Mesendoderm (in vitro differentiated cells): ENCODE data around the gene ZFTA.

ENCODE experiments used
- DNase-seq: peaks from one replicate; pipeline ENCODE4 v3.0.0; 2013
- H2AK5ac ChIP-seq: 2 replicates; pipeline ENCODE4 v1.6.1; 2013; ENCODE audit warnings: low read length, inconsistent platforms
- H2BK120ac ChIP-seq: 2 replicates; pipeline ENCODE4 v1.6.1; 2013; ENCODE audit warnings: low read depth, mild to moderate bottlenecking, low read length, moderate library complexity, mixed read lengths
- H2BK15ac ChIP-seq: replicated peaks from 2 replicates; pipeline ENCODE4 v1.6.1; 2013; ENCODE audit warnings: low read depth, mild to moderate bottlenecking, moderate library complexity
- H2BK5ac ChIP-seq: 2 replicates; pipeline ENCODE4 v1.6.1; 2013; ENCODE audit warnings: low read length, inconsistent platforms
- H3K18ac ChIP-seq: 2 replicates; pipeline ENCODE4 v1.6.1; 2013; ENCODE audit warnings: mild to moderate bottlenecking, low read length, mixed read lengths
- H3K23ac ChIP-seq: one replicate; pipeline ENCODE4 v1.6.1; 2013; ENCODE audit warnings: low read length
- H3K27ac ChIP-seq: 2 replicates; pipeline ENCODE4 v1.5.1; 2013; ENCODE audit warnings: low read depth, mild to moderate bottlenecking, inconsistent platforms, low read length, moderate library complexity
- H3K27me3 ChIP-seq: 2 replicates; pipeline ENCODE4 v1.6.1; 2013; ENCODE audit warnings: low read length, control low read depth, mild to moderate bottlenecking, inconsistent platforms; ENCODE audit not compliant: insufficient read depth, poor library complexity
- H3K36me3 ChIP-seq: 2 replicates; pipeline ENCODE4 v1.6.1; 2013; ENCODE audit warnings: low read length, inconsistent platforms; ENCODE audit not compliant: control insufficient read depth, insufficient read depth
- H3K4ac ChIP-seq: one replicate; pipeline ENCODE4 v1.6.1; 2013; ENCODE audit warnings: low read depth, mild to moderate bottlenecking, low read length, moderate library complexity
- H3K4me1 ChIP-seq: 2 replicates; pipeline ENCODE4 v1.6.1; 2013; ENCODE audit warnings: low read depth, low read length, inconsistent platforms; ENCODE audit not compliant: control insufficient read depth
- H3K4me2 ChIP-seq: 2 replicates; pipeline ENCODE4 v1.6.1; 2013; ENCODE audit warnings: low read length
- H3K4me3 ChIP-seq: 2 replicates; pipeline ENCODE4 v1.5.1; 2013; ENCODE audit warnings: mild to moderate bottlenecking, low read length
- H3K56ac ChIP-seq: one replicate; pipeline ENCODE4 v1.6.1; 2013; ENCODE audit warnings: low read length
- H3K79me1 ChIP-seq: 2 replicates; pipeline ENCODE4 v1.6.1; 2013; ENCODE audit warnings: low read length, inconsistent platforms
- H3K79me2 ChIP-seq: 2 replicates; pipeline ENCODE4 v1.6.1; 2013; ENCODE audit warnings: mild to moderate bottlenecking, low read length; ENCODE audit not compliant: control insufficient read depth, insufficient read depth
- H3K9ac ChIP-seq: 2 replicates; pipeline ENCODE4 v1.6.1; 2013; ENCODE audit warnings: low read length, inconsistent platforms
- H4K5ac ChIP-seq: one replicate; pipeline ENCODE4 v1.6.1; 2013; ENCODE audit warnings: low read length
- H4K8ac ChIP-seq: one replicate; pipeline ENCODE4 v1.6.1; 2013; ENCODE audit warnings: low read depth, mild to moderate bottlenecking, control low read depth, low read length, moderate library complexity
- WGBS: extraction: QIAGEN DNeasy Blood & Tissue Kit; methylation state at CpG from one replicate; pipeline ENCODE4 v1.1.7; 2013; ENCODE audit warnings: low lambda C conversion rate, missing lambda C conversion rate; ENCODE audit not compliant: insufficient coverage; ENCODE audit errors: extremely low coverage; 5-methylcytosine and 5-hydroxymethylcytosine counted together

The ZFTA gene

GRCh38 chr11:63767565-63768236, 874 bp downstream of the ZFTA start:
- H2BK120ac ChIP-seq = peak overlapping the region; percentile 69
- peak overlapping the region; percentile 86 for H3K4me3 ChIP-seq
- no peak overlapping the region for H2BK5ac ChIP-seq
- peak overlapping the region; percentile 41 for H4K8ac ChIP-seq
- H3K36me3 ChIP-seq = no peaks in the 10 kb centered on the region
- H2AK5ac ChIP-seq = no peak overlapping the region
- H3K79me2 ChIP-seq = peaks cover 28% of the 10 kb centered on the region
- no CpG with 5 or more reads among the region's 34 CpGs for WGBS
- H3K56ac ChIP-seq = peak overlapping the region; percentile 91
- H4K5ac ChIP-seq = no peak overlapping the region
- peak overlapping the region; percentile 89 for H3K9ac ChIP-seq
- peak overlapping the region; percentile 67 for H3K4me2 ChIP-seq
- peak overlapping the region; percentile 97 for H3K18ac ChIP-seq
- peak overlapping the region; percentile 82 for H3K4ac ChIP-seq
- H3K27ac ChIP-seq = peak overlapping the region; percentile 93
- peaks cover 2% of the 10 kb centered on the region for H3K79me1 ChIP-seq
- H3K23ac ChIP-seq = no peak overlapping the region
- no peaks in the 10 kb centered on the region for H3K27me3 ChIP-seq
- H3K4me1 ChIP-seq = peaks cover 10% of the 10 kb centered on the region
- no peak overlapping the region for H2BK15ac ChIP-seq
- peak; percentile 97 for DNase-seq

- Histone ChIP-seq H3K4me2 (peak overlapping the region; percentile 67), H3K79me1 (peaks cover 2% of the 10 kb centered on the region), H4K8ac (no peak overlapping the region), H3K23ac (no peak overlapping the region), H3K4me1 (peaks cover 10% of the 10 kb centered on the region), H2BK5ac (no peak overlapping the region), H4K5ac (no peak overlapping the region), H3K36me3 (no peaks in the 10 kb centered on the region), H3K18ac (no peak overlapping the region), H2BK15ac (no peak overlapping the region), H3K27me3 (no peaks in the 10 kb centered on the region), H3K9ac (peak overlapping the region; percentile 89), H3K4me3 (peak overlapping the region; percentile 17), H3K4ac (no peak overlapping the region), H2BK120ac (no peak overlapping the region), H3K56ac (peak overlapping the region; percentile 65), H3K27ac (no peak overlapping the region), H2AK5ac (no peak overlapping the region), H3K79me2 (peaks cover 31% of the 10 kb centered on the region)
- no peak for DNase-seq
- WGBS = no CpG with 5 or more reads among the region's 4 CpGs
These were observed 1.4 kb downstream of the ZFTA start for GRCh38 chr11:63767267-63767564.

- Histone ChIP-seq H3K27me3 (no peaks in the 10 kb centered on the region), H2BK120ac (no peak overlapping the region), H3K56ac (peak overlapping the region; percentile 65), H3K79me1 (peaks cover 2% of the 10 kb centered on the region), H2BK5ac (no peak overlapping the region), H2AK5ac (no peak overlapping the region), H3K79me2 (peaks cover 33% of the 10 kb centered on the region), H3K9ac (peak overlapping the region; percentile 89), H2BK15ac (no peak overlapping the region), H3K23ac (no peak overlapping the region), H3K4me3 (no peak overlapping the region), H3K27ac (peak overlapping the region; percentile 11), H3K4me2 (peak overlapping the region; percentile 67), H3K36me3 (no peaks in the 10 kb centered on the region), H3K18ac (no peak overlapping the region), H4K5ac (no peak overlapping the region), H3K4ac (no peak overlapping the region), H4K8ac (no peak overlapping the region), H3K4me1 (peaks cover 10% of the 10 kb centered on the region)
- WGBS = no CpG with 5 or more reads among the region's 7 CpGs
- no peak for DNase-seq
These were observed 1.9 kb downstream of the ZFTA start for GRCh38 chr11:63766531-63767235.

GRCh38 chr11:63765688-63766241, 2.8 kb downstream of the ZFTA start:
- peak overlapping the region; percentile 89 for H3K9ac ChIP-seq
- H3K36me3 ChIP-seq = no peaks in the 10 kb centered on the region
- peaks cover 2% of the 10 kb centered on the region for H3K79me1 ChIP-seq
- no peak overlapping the region for H4K5ac ChIP-seq
- no peak overlapping the region for H4K8ac ChIP-seq
- no peak overlapping the region for H2BK5ac ChIP-seq
- no peak overlapping the region for H2BK120ac ChIP-seq
- no peak overlapping the region for H3K4me2 ChIP-seq
- H3K27ac ChIP-seq = peak overlapping the region; percentile 26
- no peak overlapping the region for H3K4me3 ChIP-seq
- no peaks in the 10 kb centered on the region for H3K27me3 ChIP-seq
- no peak overlapping the region for H2AK5ac ChIP-seq
- DNase-seq = no peak
- peaks cover 38% of the 10 kb centered on the region for H3K79me2 ChIP-seq
- H3K23ac ChIP-seq = no peak overlapping the region
- WGBS = no CpG with 5 or more reads among the region's 18 CpGs
- peak overlapping the region; percentile 64 for H3K56ac ChIP-seq
- no peak overlapping the region for H2BK15ac ChIP-seq
- no peak overlapping the region for H3K18ac ChIP-seq
- H3K4ac ChIP-seq = no peak overlapping the region
- H3K4me1 ChIP-seq = peaks cover 14% of the 10 kb centered on the region

GRCh38 chr11:63764679-63765647, 3.6 kb downstream of the ZFTA start:
- peak; percentile 85 for DNase-seq
- peak overlapping the region; percentile 74 for H3K4ac ChIP-seq
- H2AK5ac ChIP-seq = peak overlapping the region; percentile 67
- H3K79me1 ChIP-seq = peaks cover 5% of the 10 kb centered on the region
- no peak overlapping the region for H4K8ac ChIP-seq
- no peak overlapping the region for H3K4me2 ChIP-seq
- no peak overlapping the region for H2BK120ac ChIP-seq
- peak overlapping the region; percentile 70 for H2BK5ac ChIP-seq
- peak overlapping the region; percentile 72 for H3K56ac ChIP-seq
- no peak overlapping the region for H3K23ac ChIP-seq
- H3K36me3 ChIP-seq = no peaks in the 10 kb centered on the region
- peak overlapping the region; percentile 50 for H3K9ac ChIP-seq
- H2BK15ac ChIP-seq = no peak overlapping the region
- H3K4me1 ChIP-seq = peaks cover 16% of the 10 kb centered on the region
- peak overlapping the region; percentile 72 for H3K18ac ChIP-seq
- peak overlapping the region; percentile 85 for H3K27ac ChIP-seq
- WGBS = no CpG with 5 or more reads among the region's 30 CpGs
- no peaks in the 10 kb centered on the region for H3K27me3 ChIP-seq
- no peak overlapping the region for H4K5ac ChIP-seq
- H3K4me3 ChIP-seq = no peak overlapping the region
- peaks cover 45% of the 10 kb centered on the region for H3K79me2 ChIP-seq
